KOPT-K1 (cell line): ENCODE measurements around the gene DBNDD2.

Experiments used
- H3K27ac ChIP-seq: fragments of 200-600 bp; sonication (generic); 2 replicates; pipeline ENCODE4 v1.5.1; 2016; ENCODE audit warnings: antibody characterized with exemption, mild to moderate bottlenecking, low read depth, low read length; ENCODE audit not compliant: poor library complexity, severe bottlenecking
- H3K36me3 ChIP-seq: fragments of 200-600 bp; sonication (generic); 2 replicates; pipeline ENCODE4 v1.5.1; 2017; ENCODE audit warnings: antibody characterized with exemption, mild to moderate bottlenecking, low read length, moderate library complexity; ENCODE audit not compliant: insufficient read depth
- H3K9me3 ChIP-seq: fragments of 200-600 bp; sonication (generic); 2 replicates; pipeline ENCODE4 v1.5.1; 2017; ENCODE audit warnings: antibody characterized with exemption, low read length, mild to moderate bottlenecking; ENCODE audit not compliant: insufficient read depth, poor library complexity, severe bottlenecking

DBNDD2 gene, protein sequence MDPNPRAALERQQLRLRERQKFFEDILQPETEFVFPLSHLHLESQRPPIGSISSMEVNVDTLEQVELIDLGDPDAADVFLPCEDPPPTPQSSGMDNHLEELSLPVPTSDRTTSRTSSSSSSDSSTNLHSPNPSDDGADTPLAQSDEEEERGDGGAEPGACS

DNA sequence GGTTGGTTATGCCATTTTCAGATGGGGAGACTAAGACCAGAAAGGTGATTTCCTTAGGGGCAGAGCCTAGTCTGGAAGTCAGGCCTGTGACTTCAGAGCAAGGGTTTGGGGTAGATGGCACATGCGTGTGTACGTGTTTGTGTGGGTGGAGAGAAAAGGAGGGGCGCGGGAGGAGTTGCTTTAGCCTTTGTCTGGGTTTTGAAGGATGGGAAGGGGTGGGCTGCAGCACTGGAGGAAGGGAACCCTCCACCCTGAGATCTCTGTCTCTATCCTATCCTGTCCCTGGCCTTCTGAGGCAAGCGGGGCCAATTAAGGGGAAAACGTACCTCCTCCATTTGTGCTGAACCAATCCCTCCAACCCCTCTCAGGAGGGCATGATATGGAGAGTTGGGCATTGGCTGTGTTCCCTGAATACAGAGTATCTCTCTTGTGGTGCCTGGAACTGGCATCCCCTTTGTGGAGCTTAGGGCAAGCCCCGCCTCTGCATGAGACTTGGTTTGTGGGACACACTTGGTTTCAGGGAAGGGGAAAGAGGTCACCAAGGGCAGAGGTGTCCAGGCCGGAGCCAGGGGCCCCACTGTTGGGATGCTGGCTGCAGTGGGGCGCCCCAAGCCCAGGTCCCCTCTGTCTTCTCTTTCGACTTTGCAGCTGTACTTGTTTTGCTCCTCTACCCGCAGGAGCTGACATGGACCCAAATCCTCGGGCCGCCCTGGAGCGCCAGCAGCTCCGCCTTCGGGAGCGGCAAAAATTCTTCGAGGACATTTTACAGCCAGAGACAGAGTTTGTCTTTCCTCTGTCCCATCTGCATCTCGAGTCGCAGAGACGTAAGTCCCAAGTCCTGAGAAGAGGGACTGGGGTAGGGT lies at the start of gene DBNDD2:
TSS of gene DBNDD2 (plus strand) at position 507 of the 863 bp plus-strand sequence. CDS start at position 686, 179 bp downstream.
- no peak within 1 kb of the TSS for H3K27ac ChIP-seq
- no peaks in the 10 kb centered on the region for H3K9me3 ChIP-seq
- no peaks in the 10 kb centered on the region for H3K36me3 ChIP-seq

DNA sequence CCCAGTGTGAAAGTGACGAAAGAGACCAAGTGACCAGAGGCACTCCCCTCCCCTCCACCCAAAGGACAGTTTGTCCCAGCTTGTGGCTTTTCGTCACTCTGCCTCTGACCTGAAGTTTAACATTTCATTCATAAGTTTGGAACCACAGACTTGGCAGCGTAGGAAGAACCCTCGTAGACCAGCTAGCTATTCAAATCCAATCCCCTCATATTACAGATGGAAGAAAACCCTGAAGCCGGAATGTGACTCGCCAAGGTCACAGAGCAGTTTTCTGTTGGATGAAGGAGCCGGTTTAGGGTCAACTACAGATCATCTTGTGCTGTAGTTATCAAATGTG lies 49.1 kb upstream of the DBNDD2 start:
- Histone ChIP-seq H3K27ac (no peak overlapping the region), H3K36me3 (no peaks in the 10 kb centered on the region), H3K9me3 (no peaks in the 10 kb centered on the region)

DNA sequence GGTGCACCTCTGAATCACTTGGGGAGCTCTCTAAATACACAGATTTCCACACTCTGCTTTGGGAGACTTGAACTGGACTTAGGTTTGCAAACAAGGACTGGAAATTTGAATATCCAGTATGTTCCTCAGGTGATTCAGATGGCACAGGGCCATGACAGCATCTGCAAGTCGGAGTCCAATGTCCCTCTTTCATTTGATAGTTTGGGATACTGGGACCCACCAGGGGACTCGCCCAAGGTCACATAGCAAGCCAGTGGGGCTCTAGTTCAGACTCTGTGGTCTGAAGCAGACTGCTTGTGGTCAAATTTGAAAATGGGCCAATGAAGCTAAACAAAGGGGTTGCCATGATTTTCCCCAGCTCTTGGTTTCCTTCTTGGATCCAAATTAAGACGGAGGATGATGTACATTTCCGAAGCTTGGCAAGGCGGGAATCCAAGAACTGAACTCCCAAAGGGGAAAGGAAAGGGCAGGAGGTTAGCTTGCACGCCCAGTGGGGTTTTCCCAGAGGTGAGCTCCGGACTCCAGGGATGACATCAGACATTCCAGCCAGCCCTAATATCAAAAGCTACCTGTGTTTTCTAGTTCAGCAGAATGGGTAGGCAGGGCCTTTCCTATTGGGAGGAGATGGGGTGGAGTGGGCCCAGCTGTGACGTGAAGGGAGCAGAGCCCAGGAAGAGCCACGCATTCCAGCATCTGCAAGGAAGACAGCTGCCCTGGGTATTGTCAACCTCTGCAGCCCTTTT lies 48.5 kb upstream of the DBNDD2 start:
- H3K9me3 ChIP-seq, result no peaks in the 10 kb centered on the region
- H3K27ac ChIP-seq, result no peak overlapping the region

DNA sequence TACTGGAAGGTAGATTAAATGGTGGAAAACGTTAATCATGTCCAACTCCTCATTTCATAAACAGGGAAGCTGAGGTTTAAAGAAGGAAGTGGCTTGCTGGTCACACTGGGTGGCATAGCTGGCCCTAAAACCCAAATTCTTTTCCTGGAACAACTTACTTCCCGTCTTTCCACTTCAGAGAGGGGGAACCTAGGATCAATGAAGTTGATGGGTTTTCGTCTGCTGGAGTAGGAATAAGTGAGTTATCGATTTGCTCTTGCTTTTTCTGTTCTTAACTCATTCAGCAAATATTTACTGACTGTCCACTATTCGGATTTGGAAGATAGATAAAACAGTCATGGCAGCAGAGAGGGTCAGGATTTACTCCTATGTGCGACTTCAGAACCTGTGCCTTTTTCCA lies 46.3 kb upstream of the DBNDD2 start:
- Histone ChIP-seq H3K9me3 (no peaks in the 10 kb centered on the region), H3K36me3 (peaks cover 16% of the 10 kb centered on the region), H3K27ac (no peak overlapping the region)

More for the DNA sequence above, 48.5 kb upstream of the DBNDD2 start:
- no peaks in the 10 kb centered on the region for H3K36me3 ChIP-seq

DNA sequence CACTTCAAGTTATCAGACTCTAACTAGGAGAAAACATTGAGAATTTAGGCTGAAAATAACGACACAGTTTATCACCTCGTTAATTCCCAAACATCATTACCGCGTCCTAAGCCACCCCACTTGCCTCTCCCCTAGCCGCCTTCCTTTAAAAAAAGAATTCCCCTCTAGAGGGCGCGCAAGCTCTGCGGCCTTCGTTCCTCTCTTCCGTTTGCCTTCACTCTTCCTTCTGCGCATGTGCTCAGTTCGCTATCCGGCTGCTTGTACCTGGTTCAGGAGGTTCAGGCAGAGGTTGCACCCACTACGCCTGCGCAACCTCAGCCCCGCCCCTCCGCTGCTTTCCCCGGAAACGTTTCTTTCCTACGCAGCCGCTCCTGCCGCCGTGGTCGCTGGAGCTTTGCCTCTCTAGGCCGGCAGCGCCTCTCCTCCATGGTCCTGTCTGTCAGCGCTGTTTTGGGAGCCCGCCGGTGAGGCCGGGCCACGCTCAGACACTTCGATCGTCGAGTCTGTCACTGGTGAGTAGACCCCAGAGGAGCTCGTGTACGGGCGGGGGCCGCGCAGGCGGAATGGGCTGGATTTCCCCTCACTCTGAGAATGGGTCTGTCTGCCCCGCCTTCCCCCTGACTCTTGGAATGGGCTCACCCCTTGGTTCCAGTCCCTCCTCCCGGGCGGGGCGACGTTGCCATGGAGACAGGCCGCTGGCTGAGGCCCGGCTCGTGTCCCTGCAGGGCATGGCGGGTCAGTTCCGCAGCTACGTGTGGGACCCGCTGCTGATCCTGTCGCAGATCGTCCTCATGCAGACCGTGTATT lies 45.1 kb upstream of the DBNDD2 start, which contains the start of gene SYS1:
TSS of gene SYS1 (plus strand) at position 353 of the 807 bp plus-strand sequence. CDS start at position 729, 376 bp downstream.
- H3K36me3 ChIP-seq, result peaks cover 28% of the 10 kb centered on the region
- H3K27ac ChIP-seq, result peak within 1 kb of the TSS; percentile 88
- no peaks in the 10 kb centered on the region for H3K9me3 ChIP-seq

DNA sequence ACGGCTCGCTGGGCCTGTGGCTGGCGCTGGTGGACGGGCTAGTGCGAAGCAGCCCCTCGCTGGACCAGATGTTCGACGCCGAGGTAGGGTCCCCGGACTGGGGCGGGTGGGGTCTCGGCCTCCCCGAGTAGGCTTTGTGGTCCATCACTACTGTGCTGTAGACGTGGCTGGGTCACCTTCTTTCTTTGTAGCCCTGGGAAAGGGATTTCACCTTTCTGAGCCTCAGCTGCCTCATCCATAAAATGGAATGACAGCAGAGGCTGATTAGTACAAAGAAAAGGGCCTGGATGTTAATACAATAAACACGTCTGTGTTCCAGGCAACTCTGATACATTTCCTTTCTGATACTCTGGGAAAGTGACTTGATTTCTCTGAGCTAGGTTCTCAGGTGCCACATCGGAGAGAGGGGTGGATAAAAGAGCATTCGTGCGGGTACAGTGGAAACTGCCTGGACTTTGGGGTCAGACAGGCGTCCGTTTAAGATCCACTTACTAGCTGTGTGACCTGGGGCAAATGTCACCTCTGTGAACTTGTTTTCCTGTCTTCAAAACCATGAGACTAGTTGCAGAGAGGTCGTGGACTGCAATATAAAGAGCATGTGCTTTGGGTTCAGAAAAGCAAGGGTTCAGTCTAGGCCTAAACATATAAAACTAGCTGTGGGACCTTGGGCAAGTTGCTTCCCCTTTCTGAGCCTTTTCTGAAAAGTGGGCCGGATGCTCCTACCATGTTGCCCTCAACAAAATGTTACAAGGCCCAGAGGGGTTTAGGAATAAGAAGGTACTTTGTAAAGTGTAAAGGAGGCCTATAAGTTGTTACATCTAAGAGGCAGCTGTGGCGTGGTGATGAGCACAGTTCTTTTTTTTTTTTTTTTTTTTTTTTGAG lies 44.2 kb upstream of the DBNDD2 start:
- Histone ChIP-seq H3K27ac (peak overlapping the region; percentile 88), H3K36me3 (peaks cover 36% of the 10 kb centered on the region), H3K9me3 (no peaks in the 10 kb centered on the region)

DNA sequence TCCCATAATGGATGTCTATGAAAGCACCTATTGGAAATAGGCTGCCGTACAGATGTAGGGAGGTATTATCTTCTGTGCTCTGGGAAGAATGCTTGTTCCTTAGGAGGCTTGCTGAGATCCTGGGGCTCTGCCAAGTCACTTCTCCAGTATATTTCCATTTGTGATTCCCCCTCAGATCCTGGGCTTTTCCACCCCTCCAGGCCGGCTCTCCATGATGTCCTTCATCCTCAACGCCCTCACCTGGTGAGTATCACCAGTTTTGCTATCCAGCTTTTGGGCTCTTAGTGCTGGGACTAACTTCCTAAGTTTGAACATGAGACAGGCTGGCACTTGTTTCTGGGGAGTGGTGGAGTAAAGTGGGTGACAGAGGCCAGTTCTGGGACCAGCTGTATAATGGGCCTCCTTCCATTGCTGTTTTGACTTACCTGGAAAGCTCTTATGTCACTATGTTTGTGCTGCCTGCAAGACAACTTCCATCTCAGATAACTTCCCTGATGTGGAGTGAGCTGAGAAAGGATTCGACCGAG lies 42.6 kb upstream of the DBNDD2 start:
- Histone ChIP-seq H3K27ac (no peak overlapping the region), H3K9me3 (no peaks in the 10 kb centered on the region), H3K36me3 (peaks cover 36% of the 10 kb centered on the region)

DNA sequence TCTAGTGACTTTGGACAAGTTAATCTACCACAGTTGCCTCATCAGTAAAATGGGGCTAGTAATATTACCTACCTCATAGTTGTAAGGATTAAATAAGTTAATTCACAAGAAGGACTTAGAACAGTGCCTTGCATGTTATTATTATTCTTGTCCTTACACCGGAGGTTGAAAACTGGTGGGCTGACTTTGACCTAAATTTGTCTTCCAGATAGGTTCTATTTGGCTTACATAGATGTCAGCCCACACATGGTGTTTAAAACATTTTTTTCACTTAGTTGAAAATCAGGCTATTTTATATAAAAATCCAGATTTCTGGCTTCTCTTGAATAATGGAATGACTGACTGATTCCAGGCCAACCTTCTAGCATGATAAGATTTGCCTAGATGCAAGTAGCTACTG lies 41.9 kb upstream of the DBNDD2 start:
- no peak overlapping the region for H3K27ac ChIP-seq
- H3K36me3 ChIP-seq, result peaks cover 36% of the 10 kb centered on the region
- no peaks in the 10 kb centered on the region for H3K9me3 ChIP-seq

DNA sequence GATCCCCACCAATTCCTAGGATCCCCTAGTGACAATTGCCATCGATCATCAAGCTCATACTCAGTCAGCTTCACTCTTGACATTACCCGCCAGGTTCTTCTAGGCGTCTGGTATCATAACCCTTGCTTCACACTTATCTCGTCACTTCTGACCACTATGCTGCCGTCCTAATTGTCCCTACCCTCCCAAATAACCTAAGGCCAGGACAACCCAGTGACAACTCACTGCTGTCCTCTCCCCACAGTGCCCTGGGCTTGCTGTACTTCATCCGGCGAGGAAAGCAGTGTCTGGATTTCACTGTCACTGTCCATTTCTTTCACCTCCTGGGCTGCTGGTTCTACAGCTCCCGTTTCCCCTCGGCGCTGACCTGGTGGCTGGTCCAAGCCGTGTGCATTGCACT lies 41.5 kb upstream of the DBNDD2 start:
- Histone ChIP-seq H3K27ac (no peak overlapping the region), H3K9me3 (no peaks in the 10 kb centered on the region), H3K36me3 (peaks cover 36% of the 10 kb centered on the region)

DNA sequence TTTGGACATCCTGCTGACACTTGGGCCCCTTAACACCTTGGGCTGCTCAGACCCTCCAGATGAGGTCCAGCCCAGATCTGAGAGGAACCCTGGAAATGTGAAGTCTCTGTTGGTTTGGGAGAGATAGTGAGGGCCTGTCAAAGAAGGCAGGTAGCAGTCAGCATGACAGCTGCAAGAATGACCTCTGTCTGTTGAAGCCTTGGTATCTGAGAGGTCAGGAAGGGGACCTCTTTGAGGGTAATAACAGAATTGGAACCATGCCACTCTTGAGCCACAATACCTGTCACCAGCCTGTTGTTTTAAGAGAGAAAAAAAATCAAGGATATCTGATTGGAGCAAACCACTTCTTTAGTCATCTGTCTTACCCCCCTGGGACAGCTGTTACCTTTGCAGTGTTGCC lies 41.0 kb upstream of the DBNDD2 start:
- no peak overlapping the region for H3K27ac ChIP-seq
- no peaks in the 10 kb centered on the region for H3K9me3 ChIP-seq
- peaks cover 36% of the 10 kb centered on the region for H3K36me3 ChIP-seq

DNA sequence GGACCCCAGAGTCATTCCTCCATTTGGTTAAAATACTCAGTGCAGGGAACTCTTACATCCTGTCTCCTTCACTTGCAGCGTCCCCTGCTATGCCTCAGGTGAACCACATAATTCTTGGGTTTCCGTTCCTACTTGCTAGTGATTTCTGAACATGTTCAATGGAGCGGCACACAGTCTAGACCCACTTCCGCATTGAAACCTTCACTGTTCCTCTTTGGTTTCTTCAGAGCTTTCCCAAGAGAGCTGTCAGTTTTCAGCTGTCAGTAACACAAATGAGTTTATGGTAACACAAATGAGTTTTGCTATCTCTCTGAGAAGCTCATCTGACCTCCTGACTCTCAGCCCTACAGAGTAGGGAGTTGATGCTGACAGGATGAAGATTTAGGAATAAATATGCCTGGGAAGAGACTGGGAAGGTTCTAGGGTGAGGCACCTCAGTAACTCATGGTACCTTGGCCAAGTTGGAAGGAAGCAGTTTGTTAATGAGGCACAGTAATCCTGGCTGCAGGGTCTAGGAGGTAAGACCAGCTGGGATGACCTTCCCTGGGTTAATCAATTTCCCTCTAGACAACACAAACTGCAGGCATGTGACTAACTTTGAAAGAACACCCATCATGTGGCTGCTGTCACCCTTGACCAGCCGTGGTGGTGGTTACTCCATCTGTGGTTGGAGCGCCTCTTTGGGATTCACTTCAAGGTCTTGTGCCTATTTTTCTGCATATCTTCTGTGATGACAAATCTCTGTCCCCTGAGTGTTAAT lies 39.7 kb upstream of the DBNDD2 start:
- no peak overlapping the region for H3K27ac ChIP-seq
- H3K36me3 ChIP-seq, result peaks cover 36% of the 10 kb centered on the region
- H3K9me3 ChIP-seq, result no peaks in the 10 kb centered on the region

DNA sequence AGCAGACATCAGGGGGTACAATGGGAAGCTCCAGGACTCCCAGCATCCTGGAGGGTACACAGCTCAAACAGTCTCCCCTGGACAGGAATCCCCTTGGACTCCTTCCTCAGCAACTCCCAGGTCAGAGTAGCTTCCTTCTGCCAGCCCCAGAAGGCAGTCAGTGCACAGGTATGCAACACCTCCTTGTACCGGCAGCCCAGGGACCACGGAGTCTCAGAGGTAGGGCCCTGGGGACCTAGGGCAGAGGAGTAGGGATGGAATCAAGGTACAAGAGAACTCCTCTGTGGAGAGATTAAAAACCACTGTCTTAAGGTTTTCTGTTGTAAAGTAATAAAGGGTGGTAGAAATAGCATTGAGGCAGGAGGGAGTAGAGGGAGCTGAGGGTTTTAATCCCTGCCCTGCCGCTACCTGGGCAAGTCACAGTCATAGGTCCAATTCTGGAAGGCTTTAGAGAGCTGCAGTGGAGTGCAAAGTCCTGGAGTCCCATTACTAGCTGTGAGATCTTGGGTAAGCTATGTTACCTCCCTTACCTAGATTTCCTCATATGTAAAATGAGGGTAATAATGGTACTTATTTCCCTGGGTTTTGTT lies 37.4 kb upstream of the DBNDD2 start:
- Histone ChIP-seq H3K9me3 (no peaks in the 10 kb centered on the region), H3K27ac (no peak overlapping the region)

DNA sequence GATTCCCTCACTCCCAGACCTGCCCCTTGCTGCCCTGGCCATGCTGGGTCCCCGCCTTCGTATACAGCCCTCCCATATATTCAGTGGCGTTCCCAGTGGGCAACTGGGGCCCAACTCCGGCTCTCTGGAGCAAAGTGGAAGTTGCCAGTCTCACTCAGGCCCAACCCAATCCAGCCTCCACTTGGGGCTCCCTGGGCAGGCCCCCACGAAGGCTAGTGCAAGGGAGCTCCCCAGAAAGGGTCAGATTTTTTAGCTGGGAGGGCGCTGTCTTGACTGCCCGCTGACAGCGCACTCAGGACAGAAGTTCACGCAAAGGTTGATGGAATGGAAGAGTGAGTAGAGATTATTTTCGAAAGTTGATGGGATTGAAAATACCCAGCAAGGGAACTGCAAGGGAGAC lies 35.8 kb upstream of the DBNDD2 start:
- Histone ChIP-seq H3K9me3 (no peaks in the 10 kb centered on the region), H3K36me3 (peaks cover 15% of the 10 kb centered on the region), H3K27ac (no peak overlapping the region)

More for the DNA sequence above, 37.4 kb upstream of the DBNDD2 start:
- H3K36me3 ChIP-seq, result peaks cover 31% of the 10 kb centered on the region
